OCI-LY3 (cell line): Measurements from ENCODE around the gene FTSJ3.

ENCODE experiments used
- CTCF ChIP-seq: fragments of 200-600, 300-600 bp; sonication (generic); IDR thresholded peaks from 2 replicates; pipeline ENCODE4 v1.5.1; 2014; ENCODE audit warnings: antibody characterized with exemption, low read length, low read depth
- EZH2phosphoT487 ChIP-seq: fragments of 200-600 bp; shearing (Covaris generic); IDR thresholded peaks from 2 replicates; pipeline ENCODE4 v1.6.1; 2018; ENCODE audit warnings: antibody characterized with exemption, mixed run types, low read depth

- TF ChIP-seq CTCF (no peak), EZH2phosphoT487 (no peak)
Observed at GRCh38 chr17:63819585-63820537, 7.6 kb downstream of the FTSJ3 start.
